Lower lobe of right lung (tissue), 2 donors: ENCODE data around the gene MYMX. TPM values are rescaled to one million over a fixed set of nuclear protein-coding genes. Genes with fewer than 3 reads are reported as not detected.
A peak's percentile ranks its signal among the peaks of the same experiment; 100 is the strongest.

Source experiments
- ATAC-seq, 2 donors: fragments of 200-7000 bp; cut with Tn5 transposase; one replicate each; pipeline ENCODE4 v1.9.1; 2020 to 2022; ENCODE audit warnings: mild to moderate bottlenecking in 2 of 2, moderate library complexity in 2 of 2
- DNase-seq: peaks from one replicate; pipeline ENCODE4 v3.0.0-alpha.2; 2020
- H3K27ac ChIP-seq: fragments of 200-600 bp; one replicate; pipeline ENCODE4 v1.8.0; 2022
- H3K27me3 ChIP-seq: fragments of 200-600 bp; one replicate; pipeline ENCODE4 v1.8.0; 2022; ENCODE audit warnings: low read depth
- H3K36me3 ChIP-seq: fragments of 200-600 bp; one replicate; pipeline ENCODE4 v1.8.0; 2022; ENCODE audit warnings: mild to moderate bottlenecking
- H3K4me1 ChIP-seq: fragments of 200-600 bp; one replicate; pipeline ENCODE4 v1.8.0; 2022
- H3K4me3 ChIP-seq: fragments of 200-600 bp; one replicate; pipeline ENCODE4 v1.8.0; 2022; ENCODE audit warnings: mild to moderate bottlenecking
- H3K9me3 ChIP-seq: fragments of 200-600 bp; one replicate; pipeline ENCODE4 v1.8.0; 2022
- intact Hi-C: fragments of 100-400 bp; cut with DNase I; formaldehyde crosslinking; loops from one replicate; pipeline ENCODE4 v1.11.0; 2022
- total RNA-seq: library from RNA; stranded (reverse); fragmentation: NEBNext Ultra II Directional; extraction: Animal tissue kit (Norgen Biotek cat#: 25700); gene quantifications from one replicate; pipeline ENCODE4 v1.2.1, GENCODE V29; 2021
- TF ChIP-seq, protein P1 (sequence below): fragments of 200-600 bp; IDR thresholded peaks from one replicate; pipeline ENCODE4 v1.8.0; 2022; ENCODE audit warnings: antibody characterized with exemption, mild to moderate bottlenecking
- donor health status: DM: no; HTN: yes; CAD: no; lungs with severe emphysema.

MYMX gene
- total RNA-seq, 1 donor from 2014 or later = not detected

GRCh38 chr6:44224029-44224964 lies 7.6 kb downstream of the MYMX start:
- TF ChIP-seq, protein P1, sequence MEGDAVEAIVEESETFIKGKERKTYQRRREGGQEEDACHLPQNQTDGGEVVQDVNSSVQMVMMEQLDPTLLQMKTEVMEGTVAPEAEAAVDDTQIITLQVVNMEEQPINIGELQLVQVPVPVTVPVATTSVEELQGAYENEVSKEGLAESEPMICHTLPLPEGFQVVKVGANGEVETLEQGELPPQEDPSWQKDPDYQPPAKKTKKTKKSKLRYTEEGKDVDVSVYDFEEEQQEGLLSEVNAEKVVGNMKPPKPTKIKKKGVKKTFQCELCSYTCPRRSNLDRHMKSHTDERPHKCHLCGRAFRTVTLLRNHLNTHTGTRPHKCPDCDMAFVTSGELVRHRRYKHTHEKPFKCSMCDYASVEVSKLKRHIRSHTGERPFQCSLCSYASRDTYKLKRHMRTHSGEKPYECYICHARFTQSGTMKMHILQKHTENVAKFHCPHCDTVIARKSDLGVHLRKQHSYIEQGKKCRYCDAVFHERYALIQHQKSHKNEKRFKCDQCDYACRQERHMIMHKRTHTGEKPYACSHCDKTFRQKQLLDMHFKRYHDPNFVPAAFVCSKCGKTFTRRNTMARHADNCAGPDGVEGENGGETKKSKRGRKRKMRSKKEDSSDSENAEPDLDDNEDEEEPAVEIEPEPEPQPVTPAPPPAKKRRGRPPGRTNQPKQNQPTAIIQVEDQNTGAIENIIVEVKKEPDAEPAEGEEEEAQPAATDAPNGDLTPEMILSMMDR = no peak
- intact Hi-C loops = no loop called here
- H3K9me3 ChIP-seq = no peaks in the 10 kb centered on the region
- H3K27me3 ChIP-seq = no peaks in the 10 kb centered on the region
- H3K27ac ChIP-seq = peak overlapping the region; percentile 31
- ATAC-seq (no peak), DNase-seq (no peak)
- peaks cover under 1% of the 10 kb centered on the region for H3K36me3 ChIP-seq
- peaks cover 61% of the 10 kb centered on the region for H3K4me1 ChIP-seq
- peak overlapping the region; percentile 80 for H3K4me3 ChIP-seq

DNA sequence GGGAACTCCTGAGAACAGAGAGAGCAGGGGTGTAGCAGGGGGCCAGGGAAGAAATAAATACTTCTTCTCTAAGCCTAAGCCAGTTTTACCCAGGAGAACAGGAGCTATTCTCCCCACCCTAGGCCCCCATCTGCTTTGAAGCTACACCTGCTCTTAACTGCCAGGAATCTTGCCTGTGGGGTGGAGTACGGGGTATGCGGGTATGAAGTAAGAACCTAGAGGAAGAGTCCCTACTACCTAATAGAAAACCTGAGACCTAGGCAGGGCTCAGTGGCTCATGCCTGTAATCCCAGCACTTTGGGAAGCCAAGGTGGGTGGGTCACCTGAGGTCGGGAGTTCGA lies 8.2 kb downstream of the MYMX start:
- intact Hi-C loops = no loop called here
- no peaks in the 10 kb centered on the region for H3K27me3 ChIP-seq
- H3K4me3 ChIP-seq = no peak overlapping the region
- ATAC-seq (no peak), DNase-seq (no peak)
- no peaks in the 10 kb centered on the region for H3K9me3 ChIP-seq
- no peak overlapping the region for H3K27ac ChIP-seq
- TF ChIP-seq, protein P1 = no peak
- peaks cover 6% of the 10 kb centered on the region for H3K36me3 ChIP-seq
- peaks cover 55% of the 10 kb centered on the region for H3K4me1 ChIP-seq

DNA sequence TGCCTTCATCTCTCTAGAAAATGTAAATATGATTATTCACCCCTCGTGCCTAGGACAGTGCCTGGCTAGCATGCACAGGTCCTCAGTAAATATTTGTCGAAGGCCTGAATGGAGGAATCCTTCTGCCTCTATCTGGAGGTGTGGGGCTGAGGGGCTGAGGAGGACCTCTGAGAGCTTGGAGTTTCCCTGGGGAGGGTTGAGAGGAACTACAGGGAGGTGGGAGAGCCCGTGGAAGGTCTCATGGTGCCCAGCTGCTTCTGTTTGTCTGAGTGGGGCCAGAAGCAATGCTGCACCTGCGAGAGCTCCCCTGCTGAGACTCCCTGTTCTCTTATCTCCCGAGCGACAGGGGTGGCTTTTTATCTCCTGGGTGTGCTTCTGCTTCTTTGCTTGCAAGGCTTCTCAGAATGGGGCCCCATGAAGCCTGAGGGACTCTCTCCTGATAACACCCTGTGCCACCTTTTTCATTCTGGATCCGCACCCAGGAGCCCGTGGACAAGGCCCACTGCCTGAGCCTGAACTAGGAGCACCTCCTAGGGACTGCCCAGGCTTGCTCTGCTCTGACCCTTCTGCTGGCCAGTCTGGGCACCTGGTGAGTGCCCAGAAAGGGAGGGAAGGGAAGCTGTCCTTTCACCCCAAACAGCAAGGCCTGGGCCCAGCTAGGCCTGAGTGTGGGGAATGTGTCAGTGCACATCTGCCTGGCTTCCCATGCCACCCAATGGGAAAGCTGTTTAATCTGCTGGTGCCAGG lies 9.0 kb downstream of the MYMX start:
- no peak for ATAC-seq
- H3K4me3 ChIP-seq = no peak overlapping the region
- DNase-seq = no peak
- H3K4me1 ChIP-seq = peaks cover 49% of the 10 kb centered on the region
- no peaks in the 10 kb centered on the region for H3K27me3 ChIP-seq
- intact Hi-C loops = no loop called here
- no peaks in the 10 kb centered on the region for H3K9me3 ChIP-seq
- peaks cover 15% of the 10 kb centered on the region for H3K36me3 ChIP-seq
- H3K27ac ChIP-seq = no peak overlapping the region
- TF ChIP-seq, protein P1 = no peak

GRCh38 chr6:44226368-44227147 lies 9.8 kb downstream of the MYMX start:
- TF ChIP-seq, protein P1 = no peak
- Histone ChIP-seq H3K9me3 (no peaks in the 10 kb centered on the region), H3K27me3 (no peaks in the 10 kb centered on the region), H3K4me3 (no peak overlapping the region), H3K4me1 (peaks cover 41% of the 10 kb centered on the region), H3K27ac (no peak overlapping the region), H3K36me3 (peaks cover 23% of the 10 kb centered on the region)
- ATAC-seq (no peak), DNase-seq (no peak)
- intact Hi-C loops = no loop called here

GRCh38 chr6:44227148-44227793 lies 10.5 kb downstream of the MYMX start:
- no peak for ATAC-seq
- H3K36me3 ChIP-seq = peaks cover 30% of the 10 kb centered on the region
- H3K4me1 ChIP-seq = peaks cover 34% of the 10 kb centered on the region
- TF ChIP-seq, protein P1 = no peak
- no peak overlapping the region for H3K27ac ChIP-seq
- no peak overlapping the region for H3K4me3 ChIP-seq
- intact Hi-C loops = no loop called here
- H3K27me3 ChIP-seq = no peaks in the 10 kb centered on the region
- DNase-seq = no peak
- no peaks in the 10 kb centered on the region for H3K9me3 ChIP-seq
